GM21619 (cell line): Measurements from ENCODE around the gene ATAD3A.

Experiments used
- ATAC-seq: cut with Tn5 transposase; IDR thresholded peaks from one replicate; pipeline ENCODE4 v1.9.1; 2021; ENCODE audit not compliant: unreplicated experiment

The ATAD3A gene

GRCh38 chr1:1577367-1578011, 65.5 kb downstream of the ATAD3A start:
- no peak for ATAC-seq

GRCh38 chr1:1578371-1578940, 66.5 kb downstream of the ATAD3A start:
- ATAC-seq: no peak

GRCh38 chr1:1582585-1583346, 70.8 kb downstream of the ATAD3A start:
- no peak for ATAC-seq

DNA sequence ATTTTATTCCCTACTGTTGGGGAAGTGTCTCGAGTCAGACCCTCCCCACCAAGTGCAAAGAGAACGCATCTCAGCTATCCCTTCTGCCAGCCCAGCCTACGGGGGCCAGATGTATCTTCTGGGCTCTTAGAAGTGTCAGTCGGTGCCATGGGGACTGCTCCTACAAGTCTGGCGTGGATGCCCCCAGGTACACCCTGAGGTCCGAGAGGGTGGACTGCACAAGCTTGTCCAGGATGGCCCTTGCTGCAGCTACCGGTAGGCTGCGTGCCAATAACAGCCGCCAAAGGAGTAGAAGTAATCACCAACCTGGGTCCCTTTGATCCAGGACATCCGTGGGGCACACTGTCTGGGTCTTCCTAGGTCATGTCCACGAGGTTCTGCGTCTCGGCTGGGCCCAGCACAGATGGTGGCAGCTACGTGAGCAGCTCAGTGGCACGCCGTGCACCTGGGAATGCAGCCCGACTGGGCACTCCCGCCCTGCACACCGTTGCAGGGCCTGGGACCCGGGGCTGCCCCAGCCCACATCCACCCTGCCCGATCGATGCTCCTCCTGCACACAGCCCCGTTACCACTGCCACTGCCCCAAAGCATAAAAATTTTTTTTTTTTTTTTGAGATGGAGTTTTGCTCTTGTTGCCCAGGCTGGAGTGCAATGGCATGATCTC, 71.5 kb downstream of the ATAD3A start:
- ATAC-seq: no peak
